NOMO-1 (cell line): ENCODE measurements around the gene ENOX1.

Source experiments
- DNase-seq, 2 experiments: peaks; one replicate each; lab custom pipeline; 2025; ENCODE audit not compliant: unreplicated experiment in 2 of 2; lab: John Stamatoyannopoulos, UW

ENOX1 gene

DNA sequence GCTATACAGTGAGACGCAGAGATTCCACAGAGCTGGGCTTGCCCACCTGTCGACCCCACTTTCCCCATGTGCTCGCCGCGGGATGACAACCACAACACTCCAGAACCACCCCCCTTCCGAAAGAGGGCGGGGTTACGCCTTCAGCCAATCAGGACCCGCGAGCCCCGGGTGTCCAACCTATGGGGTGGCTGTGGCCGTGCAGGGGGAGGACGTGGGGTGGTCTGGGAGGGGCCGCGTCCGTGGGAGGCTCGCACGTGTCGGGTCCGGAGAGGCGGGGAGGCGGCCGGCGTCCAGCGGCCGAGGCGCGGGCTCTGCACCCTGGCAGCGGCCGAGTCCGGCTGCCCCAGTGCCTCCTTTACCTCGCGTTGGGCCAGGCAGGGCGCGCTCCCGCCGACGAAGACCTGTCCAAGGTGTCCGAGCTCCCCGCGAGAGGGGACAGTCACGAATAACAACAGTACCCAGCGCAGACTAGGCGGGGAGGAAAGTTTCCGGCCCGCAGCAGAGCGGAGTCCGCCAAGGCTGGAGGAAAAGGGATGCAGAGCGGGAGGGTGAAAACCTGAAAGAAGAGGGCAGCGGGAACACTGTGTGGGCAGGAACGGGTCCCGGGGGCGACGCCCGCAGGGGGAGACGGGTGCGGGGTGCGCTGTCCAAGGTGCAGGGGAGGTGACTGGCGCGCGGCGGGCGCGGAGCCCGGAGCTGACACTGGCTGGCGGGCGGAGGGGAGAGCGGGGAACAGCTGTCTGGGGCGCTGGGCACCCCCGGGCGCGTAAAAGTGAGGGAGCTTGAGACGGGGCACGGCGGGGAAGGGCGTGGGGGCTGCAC is 911 bp downstream of the ENOX1 start:
- DNase-seq, result peak in 1 of 2 experiments; percentile 6

DNA sequence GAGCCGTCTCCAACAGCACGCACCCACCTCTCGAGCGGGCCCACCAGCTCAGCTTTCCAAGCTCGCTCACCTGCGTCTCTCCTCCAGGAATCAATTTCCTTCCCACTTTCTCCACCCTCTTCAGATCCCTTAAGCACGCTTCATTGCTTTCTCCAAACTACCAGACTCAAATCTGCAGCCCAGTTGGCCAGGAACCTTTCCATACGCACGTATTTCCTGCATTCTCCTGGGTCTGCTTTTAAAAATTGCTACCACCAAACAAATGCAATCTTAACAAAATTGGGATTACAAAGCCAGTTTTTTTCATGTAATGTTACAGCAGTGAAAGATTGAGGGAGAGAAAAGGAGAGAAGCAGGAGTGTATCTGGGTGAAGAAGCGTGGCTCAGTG is 1.5 kb downstream of the ENOX1 start:
- no peak for DNase-seq

DNA sequence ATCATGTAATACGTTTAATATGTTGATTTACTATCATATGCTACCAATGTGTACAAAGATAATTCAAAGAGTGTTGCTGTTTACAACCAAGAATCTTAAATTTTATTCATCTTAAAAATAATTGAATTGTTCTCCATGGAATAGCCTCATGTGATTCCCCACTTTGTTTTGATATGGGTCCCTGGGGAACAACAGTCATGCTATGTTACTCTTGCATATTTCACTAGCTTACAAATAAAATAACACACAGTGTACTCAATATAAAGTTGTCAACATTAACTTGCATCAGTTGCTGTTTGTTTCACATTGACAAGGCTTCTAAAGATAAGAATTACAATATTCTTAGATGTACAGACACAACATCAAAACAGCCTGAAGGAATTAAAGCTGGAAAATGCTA is 2.3 kb downstream of the ENOX1 start:
- no peak for DNase-seq

GRCh38 chr13:43783820-43784219 is 3.0 kb downstream of the ENOX1 start:
- DNase-seq, result peak in 1 of 2 experiments; percentile 43

DNA sequence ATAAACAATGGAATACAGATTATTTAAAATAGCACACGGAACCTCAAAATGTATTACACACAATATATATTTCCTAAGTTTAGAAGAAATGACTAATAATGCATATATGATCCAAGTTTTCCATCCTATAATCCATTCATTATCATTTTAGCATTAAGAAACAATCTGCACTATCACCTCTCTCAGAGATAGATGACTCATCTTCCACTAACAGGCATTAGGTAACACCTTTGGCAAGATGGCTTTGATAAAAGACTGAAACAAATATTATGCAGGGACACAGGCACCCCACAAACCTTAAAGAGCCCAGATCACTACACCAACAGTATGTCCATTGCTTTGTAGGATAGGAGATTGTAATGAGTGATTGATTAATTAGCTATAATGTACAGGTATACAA is 4.1 kb downstream of the ENOX1 start:
- DNase-seq, result no peak

- DNase-seq, result no peak
Observed at GRCh38 chr13:43780666-43781065, 6.1 kb downstream of the ENOX1 start.

- DNase-seq, result no peak
Observed at GRCh38 chr13:43776501-43777079, 10.2 kb downstream of the ENOX1 start.

DNA sequence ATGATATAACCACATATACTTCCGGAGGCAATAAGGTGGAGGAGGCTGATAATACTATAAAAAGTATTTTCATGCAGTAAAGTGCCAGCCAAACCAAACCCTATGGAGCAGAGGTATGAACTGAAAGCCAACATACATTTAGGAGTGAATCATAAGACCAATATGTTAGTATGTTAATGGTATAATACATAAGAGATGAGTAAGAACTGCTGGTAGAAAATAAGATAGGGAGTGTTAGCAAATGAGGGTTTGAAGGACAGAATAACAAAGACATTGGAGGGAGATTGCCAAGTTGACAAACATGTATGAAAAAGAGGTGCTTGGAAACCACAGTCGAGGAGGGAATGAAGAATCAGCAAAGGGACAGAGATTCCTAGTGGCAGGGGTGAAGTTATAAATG is 10.8 kb downstream of the ENOX1 start:
- no peak for DNase-seq

DNA sequence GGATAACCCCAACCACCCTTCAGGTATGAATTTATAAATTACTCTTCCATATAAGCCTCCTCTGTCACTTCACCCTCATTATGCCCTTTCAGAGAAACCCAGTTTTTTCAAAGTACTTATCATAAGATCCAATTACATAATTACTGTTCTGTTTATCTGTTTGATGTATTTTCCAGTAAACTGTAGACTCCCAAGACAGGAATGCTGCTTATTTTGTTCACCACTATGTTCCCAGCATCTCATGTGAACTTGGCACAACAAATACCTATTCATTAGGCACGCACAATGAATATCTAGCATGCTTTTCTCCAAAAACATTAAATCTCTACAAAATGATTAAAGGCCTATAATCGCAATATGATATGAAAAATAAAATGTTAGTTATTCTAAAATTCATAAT is 13.2 kb downstream of the ENOX1 start:
- no peak for DNase-seq

- no peak for DNase-seq
Observed at GRCh38 chr13:43770871-43771270, 15.9 kb downstream of the ENOX1 start.

DNA sequence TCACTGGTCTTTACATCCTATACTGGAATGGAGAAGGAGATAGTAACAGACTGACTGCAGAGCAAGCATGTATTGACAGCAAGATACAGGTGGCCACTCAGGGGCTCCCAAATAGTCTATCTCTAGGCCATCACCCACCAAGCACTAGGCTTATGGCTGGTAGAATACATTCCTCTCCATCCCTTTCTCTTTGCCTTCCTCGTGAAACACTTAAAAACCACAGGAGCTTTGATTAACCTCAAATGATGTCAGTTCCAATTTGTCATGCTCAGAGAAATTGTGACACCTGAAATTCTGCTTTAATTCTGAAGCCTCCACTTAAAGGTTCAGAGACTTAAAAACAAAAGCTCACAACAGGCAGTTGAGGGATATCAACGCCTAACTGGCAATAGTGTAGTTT is 17.2 kb downstream of the ENOX1 start:
- no peak for DNase-seq

GRCh38 chr13:43767341-43767931 is 19.3 kb downstream of the ENOX1 start:
- DNase-seq, result no peak

DNA sequence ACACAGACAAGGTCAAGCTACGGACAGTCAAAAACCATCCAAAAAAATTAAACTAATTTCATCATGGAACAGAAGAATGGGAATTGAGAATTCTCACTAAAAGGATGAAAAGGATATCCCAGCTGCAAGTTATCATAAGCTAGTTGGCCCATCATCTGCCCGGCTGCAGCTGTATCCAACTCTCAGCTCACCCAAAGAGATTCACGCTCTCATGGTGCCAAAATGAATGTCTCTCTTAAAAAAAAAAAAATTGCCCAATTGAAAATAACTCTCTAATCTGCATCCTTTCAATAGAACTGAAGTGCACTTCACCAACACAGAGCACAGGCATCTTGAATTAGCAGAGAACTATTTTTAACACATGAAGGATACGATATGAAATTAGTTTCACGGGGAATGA is 20.0 kb downstream of the ENOX1 start:
- no peak for DNase-seq

GRCh38 chr13:43764349-43764748 is 22.4 kb downstream of the ENOX1 start:
- no peak for DNase-seq

DNA sequence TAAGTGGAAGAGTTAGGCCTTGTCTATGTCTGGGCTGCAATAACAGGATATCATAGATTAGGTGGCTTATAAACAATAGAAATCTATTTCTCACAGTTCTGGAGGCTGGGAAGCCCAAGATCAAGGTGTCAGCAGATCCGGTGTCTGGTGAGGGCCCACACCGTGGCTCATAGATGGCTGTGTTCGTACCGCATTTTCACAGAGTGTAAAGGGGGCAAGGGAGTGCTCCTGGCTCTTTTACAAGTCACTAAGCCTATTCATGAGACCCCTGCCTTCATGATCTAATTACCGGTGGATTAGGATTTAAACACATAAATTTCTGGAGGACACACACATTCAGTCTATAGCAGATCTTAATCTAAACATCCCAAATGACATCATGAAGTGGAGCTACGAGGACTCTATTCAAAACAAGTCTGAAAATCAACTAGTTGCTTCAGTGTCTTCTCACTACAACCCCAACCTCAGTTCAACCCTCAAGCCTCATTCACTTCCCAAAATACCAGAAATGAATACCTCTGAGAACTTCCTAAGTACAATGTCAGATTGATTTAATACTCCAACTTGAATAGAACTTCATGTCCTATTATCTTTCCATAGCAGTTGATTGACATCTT is 23.5 kb downstream of the ENOX1 start:
- DNase-seq, result no peak

DNA sequence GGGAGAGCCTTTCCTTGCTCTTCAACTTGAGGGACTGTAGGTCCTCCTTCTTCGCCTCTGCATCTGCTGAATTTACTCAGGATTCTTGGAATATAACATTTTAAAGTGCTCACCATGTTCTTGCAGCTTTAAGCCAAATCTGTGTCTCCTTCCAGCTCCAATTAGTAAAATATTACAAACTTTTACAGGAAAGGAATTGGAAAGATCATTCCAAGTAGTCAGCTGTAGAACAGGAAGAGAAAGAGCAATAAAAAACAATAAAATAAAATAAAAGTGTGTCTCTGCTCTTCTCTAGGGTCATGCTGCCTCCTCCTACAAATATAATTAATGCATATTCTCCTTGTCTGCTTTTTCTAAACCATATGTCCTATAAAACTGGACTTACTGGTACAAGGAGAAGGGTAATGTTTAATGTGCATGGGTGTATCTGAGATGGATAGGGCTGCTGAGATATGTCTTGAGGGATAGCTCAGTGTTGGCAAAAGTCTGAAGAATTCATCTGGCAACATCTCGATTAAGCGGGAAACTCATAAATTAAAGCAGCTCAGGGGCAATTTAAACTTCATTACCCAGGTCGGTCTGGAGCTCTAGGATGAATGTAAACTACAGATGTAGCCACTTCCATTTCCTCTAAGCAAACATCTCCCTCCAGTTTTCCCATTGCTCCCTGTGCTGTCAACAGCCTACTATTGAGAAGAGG is 25.0 kb downstream of the ENOX1 start:
- DNase-seq, result no peak

GRCh38 chr13:43760257-43760656 is 26.5 kb downstream of the ENOX1 start:
- DNase-seq, result no peak

GRCh38 chr13:43758834-43759233 is 27.9 kb downstream of the ENOX1 start:
- DNase-seq, result no peak

DNA sequence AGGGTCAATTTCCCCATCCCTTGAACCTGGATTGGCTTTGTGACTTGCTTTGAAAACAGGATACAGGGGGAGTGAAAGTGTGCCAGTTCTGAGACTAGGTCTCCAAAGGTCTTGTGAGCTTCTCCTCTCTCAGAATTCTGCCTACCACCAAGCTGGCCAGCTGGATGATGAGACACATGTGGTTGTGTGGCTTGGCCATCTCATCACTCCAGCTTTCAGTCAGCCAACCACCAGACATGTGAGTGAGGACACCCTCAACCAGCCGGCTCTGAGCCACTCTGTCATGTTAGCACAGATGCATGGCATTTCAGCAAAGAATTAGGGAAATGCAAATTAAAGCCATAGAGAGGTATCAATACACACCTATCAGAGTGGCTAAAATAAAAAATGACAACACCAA is 29.5 kb downstream of the ENOX1 start:
- DNase-seq, result no peak

DNA sequence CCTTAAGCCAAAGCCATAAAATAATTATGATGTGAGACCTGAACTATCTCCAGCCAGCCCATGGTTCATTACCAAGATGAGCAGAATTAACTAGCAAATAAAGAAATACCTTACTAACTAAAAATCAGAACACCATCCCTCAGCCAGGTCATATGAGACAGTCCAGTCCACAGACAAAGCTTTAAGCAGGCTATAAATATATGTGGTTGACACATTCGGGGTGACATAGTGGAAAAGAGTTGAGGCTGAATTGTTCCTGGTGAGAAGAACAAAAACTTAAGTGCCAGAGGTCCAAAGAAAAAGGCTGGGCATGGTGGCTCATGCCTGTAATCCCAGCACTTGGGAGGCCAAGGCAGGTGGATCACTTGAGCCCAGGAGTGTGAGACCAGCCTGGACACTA is 30.9 kb downstream of the ENOX1 start:
- DNase-seq, result no peak

DNA sequence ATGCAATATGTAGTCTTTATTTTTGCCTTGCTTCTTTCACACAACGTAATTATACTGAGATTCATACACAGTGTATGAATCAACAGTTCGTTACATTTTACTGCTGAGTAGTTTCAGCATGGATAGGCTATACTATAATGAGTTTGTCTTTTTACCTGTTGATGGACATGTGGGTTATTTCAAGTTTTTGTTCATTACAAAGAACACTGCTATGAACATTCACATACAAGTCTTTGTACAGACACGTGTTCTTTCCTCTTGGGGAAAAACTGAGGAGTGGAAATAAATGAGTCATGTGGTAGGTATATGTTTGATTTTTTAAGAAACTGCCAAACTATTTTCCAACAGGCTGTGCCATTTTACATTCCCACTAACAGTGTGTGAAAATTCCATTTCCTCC is 35.1 kb downstream of the ENOX1 start:
- DNase-seq, result no peak
